HG03108 (cell line): ENCODE measurements around the gene FAM20A.
A peak's percentile ranks its signal among the peaks of the same experiment; 100 is the strongest.
"Not testable (repeated sequence)": the region's sequence is repeated elsewhere in the genome, so short reads cannot be mapped to it uniquely, and the experiment has no call there.

Experiments used
- ATAC-seq: cut with Tn5 transposase; IDR thresholded peaks from one replicate; pipeline ENCODE4 v1.9.1; 2021; ENCODE audit warnings: moderate library complexity; ENCODE audit not compliant: unreplicated experiment

FAM20A gene

DNA sequence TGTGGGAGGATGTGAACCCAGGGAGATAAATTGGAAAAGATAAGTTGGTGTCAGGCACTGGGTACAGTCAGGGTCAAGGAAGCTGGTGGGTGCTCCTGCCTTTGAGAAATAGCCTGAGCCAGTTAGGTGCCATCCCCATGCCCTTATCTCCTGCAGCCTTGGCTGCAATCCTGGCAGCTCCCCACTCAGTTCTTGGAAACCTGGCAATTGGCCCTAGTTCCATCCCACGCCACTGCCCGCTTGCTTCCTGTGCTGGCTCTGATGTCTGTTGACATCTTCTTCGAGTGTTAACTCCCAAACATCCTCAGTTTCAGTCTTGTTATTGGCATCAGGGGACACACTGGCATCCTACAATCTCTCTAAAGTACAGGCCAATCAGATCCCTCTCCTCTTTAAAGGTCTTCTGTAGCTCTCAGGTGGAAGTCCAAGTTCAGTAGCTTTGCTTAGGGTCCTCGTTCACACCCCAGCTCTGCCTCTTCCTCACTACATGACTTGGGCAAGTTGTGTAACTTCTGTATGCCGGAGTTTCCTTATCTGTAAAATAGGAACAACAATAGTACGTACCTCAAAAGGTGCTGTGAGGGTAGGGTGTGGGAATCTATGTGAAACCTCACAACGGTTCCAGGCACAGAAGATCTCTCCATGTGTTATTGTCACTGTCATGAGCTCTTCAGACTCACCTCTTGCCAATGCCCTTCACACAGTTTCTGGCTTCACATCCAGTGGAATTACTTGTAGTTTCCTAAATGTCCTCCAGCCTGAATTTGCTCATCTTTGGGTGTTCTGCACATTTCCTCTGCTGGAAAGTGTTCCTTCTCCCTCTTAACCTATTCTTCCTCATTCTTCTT is 102.5 kb downstream of the FAM20A start:
- ATAC-seq, result peak; percentile 13

DNA sequence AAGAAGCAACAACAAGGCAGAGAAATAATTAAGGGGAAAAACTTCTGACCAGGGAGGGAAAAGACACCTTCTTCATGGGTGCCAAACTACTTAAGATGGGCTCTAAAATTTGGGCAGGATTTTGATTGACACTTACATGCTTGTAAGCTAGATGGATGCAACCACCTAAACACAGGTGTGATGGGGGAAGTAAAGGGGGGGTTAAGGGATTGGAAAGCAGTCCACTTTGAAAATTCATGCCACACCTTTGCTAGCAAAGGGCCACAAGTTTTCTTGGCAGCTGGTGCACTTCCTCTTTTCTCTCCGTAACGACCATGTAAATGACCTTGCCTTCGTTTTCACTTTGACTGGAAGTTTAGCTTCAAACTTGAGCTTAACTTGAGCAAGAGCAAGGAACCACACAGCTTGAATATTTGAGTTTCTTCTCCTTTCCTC is 103.3 kb downstream of the FAM20A start:
- ATAC-seq, result peak; percentile 95

- ATAC-seq, result no peak
These were observed 106.1 kb downstream of the FAM20A start for GRCh38 chr17:68495081-68495480.

DNA sequence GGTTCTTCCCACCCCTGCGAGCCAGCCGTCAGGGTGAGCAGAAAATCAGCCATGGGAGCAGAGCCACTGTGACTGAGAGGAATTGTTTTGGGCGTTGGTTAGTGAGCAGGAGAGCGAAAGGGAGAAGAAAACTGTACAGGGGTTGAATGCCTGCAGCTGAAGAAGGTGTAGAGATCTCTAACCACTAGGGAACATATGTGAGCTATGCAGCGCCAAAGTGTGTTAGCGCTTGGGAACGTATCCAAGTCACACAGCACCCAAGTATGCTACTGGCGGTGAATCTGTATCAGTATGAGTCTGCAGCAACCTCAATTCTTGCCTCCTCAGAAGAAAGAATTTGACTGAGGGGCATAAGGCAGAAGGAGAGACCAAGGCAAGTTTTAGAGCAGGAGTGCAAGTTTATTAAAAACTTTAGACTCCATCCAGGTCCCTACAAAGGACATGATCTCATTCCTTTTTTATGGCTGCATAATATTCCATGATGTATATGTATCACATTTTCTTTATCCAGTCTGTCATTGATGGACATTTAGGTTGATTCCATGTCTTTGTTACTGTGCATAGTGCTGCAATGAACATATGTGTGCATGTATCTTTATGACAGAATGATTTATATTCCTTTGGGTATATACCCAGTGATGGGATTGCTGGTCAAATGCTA is 108.6 kb downstream of the FAM20A start:
- not testable (repeated sequence) for ATAC-seq

GRCh38 chr17:68491381-68492231 is 109.6 kb downstream of the FAM20A start:
- ATAC-seq, result no peak

- ATAC-seq, result no peak
These were observed 111.2 kb downstream of the FAM20A start for GRCh38 chr17:68489919-68490318.
